Ovary (tissue), 3 donors: ENCODE data around the gene TPM1.

ENCODE experiments used
- EP300 ChIP-seq: sonication (generic); formaldehyde crosslinking; IDR thresholded peaks from one replicate; pipeline ENCODE4 v1.6.1; 2017; ENCODE audit warnings: antibody characterized with exemption
- POLR2A ChIP-seq: fragments of 450-650 bp; IDR thresholded peaks from one replicate; pipeline ENCODE4 v1.6.1; 2017; ENCODE audit warnings: antibody characterized with exemption, mild to moderate bottlenecking, moderate library complexity
- TF ChIP-seq, protein P1 (sequence below), 3 donors: fragments of 450-650 bp in 2 of 3; fragments of 200-600 bp in 1 of 3; IDR thresholded peaks; one replicate each; pipeline versions ENCODE4 v1.5.1 to v1.8.0; 2016 to 2022; ENCODE audit warnings: antibody characterized with exemption in 3 of 3, mild to moderate bottlenecking in 1 of 3
- donor health status: DM: no; HTN: no; CAD: no.

DNA sequence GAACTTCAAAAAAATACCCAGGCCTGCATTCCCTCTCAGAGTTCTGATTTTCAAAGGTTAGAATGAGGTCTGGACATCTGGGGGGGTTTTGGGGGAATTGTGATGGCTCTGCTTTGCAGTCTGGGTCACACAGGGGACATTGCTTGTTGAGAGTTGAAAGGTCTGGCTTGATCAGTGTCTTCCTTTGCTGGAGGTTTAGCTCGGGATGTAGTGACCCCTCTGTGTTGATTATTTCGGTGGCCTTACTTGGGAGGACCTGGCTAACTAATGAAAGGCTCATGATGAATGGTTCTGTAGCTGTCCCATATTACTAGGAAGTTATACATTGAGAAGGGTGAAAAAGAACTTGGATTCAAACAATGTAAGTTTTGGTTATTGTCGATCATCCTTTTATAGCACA lies 23.7 kb downstream of the TPM1 start:
- TF ChIP-seq, protein P1, sequence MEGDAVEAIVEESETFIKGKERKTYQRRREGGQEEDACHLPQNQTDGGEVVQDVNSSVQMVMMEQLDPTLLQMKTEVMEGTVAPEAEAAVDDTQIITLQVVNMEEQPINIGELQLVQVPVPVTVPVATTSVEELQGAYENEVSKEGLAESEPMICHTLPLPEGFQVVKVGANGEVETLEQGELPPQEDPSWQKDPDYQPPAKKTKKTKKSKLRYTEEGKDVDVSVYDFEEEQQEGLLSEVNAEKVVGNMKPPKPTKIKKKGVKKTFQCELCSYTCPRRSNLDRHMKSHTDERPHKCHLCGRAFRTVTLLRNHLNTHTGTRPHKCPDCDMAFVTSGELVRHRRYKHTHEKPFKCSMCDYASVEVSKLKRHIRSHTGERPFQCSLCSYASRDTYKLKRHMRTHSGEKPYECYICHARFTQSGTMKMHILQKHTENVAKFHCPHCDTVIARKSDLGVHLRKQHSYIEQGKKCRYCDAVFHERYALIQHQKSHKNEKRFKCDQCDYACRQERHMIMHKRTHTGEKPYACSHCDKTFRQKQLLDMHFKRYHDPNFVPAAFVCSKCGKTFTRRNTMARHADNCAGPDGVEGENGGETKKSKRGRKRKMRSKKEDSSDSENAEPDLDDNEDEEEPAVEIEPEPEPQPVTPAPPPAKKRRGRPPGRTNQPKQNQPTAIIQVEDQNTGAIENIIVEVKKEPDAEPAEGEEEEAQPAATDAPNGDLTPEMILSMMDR (IDR thresholded peaks at IDR 0.05), result no peak
- TF ChIP-seq POLR2A (no peak), EP300 (no peak)
